ENCODE data around the gene ITGB7. TPM values are rescaled to one million over a fixed set of nuclear protein-coding genes. Genes with fewer than 3 reads are reported as not detected.

Gene ITGB7
- total and polyA plus RNA-seq, 2 of the 4 experiments (the other 2 are of a cell fraction) = 0.18 to 0.44 TPM

DNA sequence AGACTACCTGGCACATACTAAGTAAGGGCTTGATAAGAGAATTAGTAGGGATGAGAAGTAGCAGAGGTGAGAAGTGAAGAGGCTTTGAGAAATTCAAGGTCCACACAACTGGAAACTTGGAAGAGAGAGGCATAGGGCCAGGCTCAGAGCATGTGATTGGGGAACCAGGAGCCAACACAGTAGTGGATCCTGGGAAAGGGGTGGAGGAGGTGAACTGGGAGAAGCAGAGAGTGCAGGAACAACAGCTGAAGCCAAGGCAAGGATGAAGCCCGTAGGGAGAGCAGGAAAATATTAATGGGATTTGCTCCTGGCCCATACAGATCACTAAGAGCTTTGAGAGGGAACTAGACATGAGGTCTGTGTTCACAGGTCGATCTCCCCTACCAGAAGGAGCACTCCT lies 1.4 kb upstream of the ITGB7 start:
- peaks cover 20% of the 10 kb centered on the region for H3K9me1 ChIP-seq (ENCODE audit: insufficient read depth, low read length)
- no peak overlapping the region for H2BK5ac ChIP-seq (ENCODE audit: low read depth, low read length, poor library complexity, severe bottlenecking)
- no peak overlapping the region for H3K14ac ChIP-seq (replicated peaks; ENCODE audit: low read depth, low read length)
- H2BK15ac ChIP-seq (ENCODE audit: low read depth, low read length) = no peak overlapping the region
- no peaks in the 10 kb centered on the region for H4K20me1 ChIP-seq (ENCODE audit: insufficient read depth, low read length)
- ChIA-PET CTCF (no interaction called here), POLR2A (ENCODE audit: unreplicated experiment) (no interaction called here)
- no peak overlapping the region for H3K4me2 ChIP-seq (ENCODE audit: low read depth, low read length)
- no peak overlapping the region for H3K18ac ChIP-seq (ENCODE audit: low read depth, low read length)
- ATAC-seq (ENCODE audit: low read depth) (no peak), DNase-seq (no peak)
- no peak overlapping the region for H2BK120ac ChIP-seq (ENCODE audit: low read depth, low read length)
- H2BK20ac ChIP-seq (ENCODE audit: low read depth, low read length) = no peak overlapping the region
- no peaks in the 10 kb centered on the region for H3K27me3 ChIP-seq (ENCODE audit: control insufficient read depth, insufficient read depth, low read length)
- dilution Hi-C loops (cut with HindIII; ENCODE audit: low sequenced_read_pairs, unreplicated experiment) (no loop called here), intact Hi-C loops (cut with micrococcal nuclease) (no loop called here), in situ Hi-C loops (cut with MboI; ENCODE audit: low sequenced_read_pairs) (no loop called here)
- no peak overlapping the region for H4K91ac ChIP-seq (ENCODE audit: insufficient read depth, low read depth, low read length)
- H4K5ac ChIP-seq (ENCODE audit: low read depth, low read length) = no peak overlapping the region
- H3K9me3 ChIP-seq (ENCODE audit: control insufficient read depth, insufficient read depth, low read length) = no peaks in the 10 kb centered on the region
- peaks cover under 1 to 3% of the 10 kb centered on the region in 2 experiments; a peak in 2 of 4 replicates for H3K79me1 ChIP-seq (ENCODE audit: low read depth in 1 of 2, low read length in 2 of 2)
- no peak overlapping the region for H3K4ac ChIP-seq (ENCODE audit: low read depth, low read length)
- H4K8ac ChIP-seq (ENCODE audit: low read depth in 2 of 2, low read length in 2 of 2) = no peak overlapping the region
- no peak overlapping the region for H3K23ac ChIP-seq (ENCODE audit: low read depth, low read length)
- H3K36me3 ChIP-seq (ENCODE audit: control insufficient read depth, insufficient read depth, low read length) = peaks cover 31% of the 10 kb centered on the region
- no TSS peak for BruUV-seq (replicated peaks)
- H3K4me3 ChIP-seq (ENCODE audit: insufficient read depth, low read depth, low read length) = no peak overlapping the region
- H2AK5ac ChIP-seq (ENCODE audit: low read depth, low read length) = 0 out of 2 replicates have a peak overlapping the region, but pooled peaks have one; percentile 53
- no peak overlapping the region for H2AK9ac ChIP-seq (replicated peaks; ENCODE audit: low read depth, low read length, poor library complexity)
- WGBS, 2 experiments (ENCODE audit: extremely low coverage in 2 of 2, insufficient read length in 1 of 2) = no CpG with 5 or more reads among the region's 2 CpGs
- no peak overlapping the region for H3K9ac ChIP-seq (ENCODE audit: low read depth, low read length)
- H3K27ac ChIP-seq (ENCODE audit: insufficient read depth, low read length) = no peak overlapping the region
- H2AFZ ChIP-seq (replicated peaks; ENCODE audit: low read length, poor library complexity) = no peak overlapping the region
- TF ChIP-seq MAZ (IDR thresholded peaks at IDR 0.05; ENCODE audit: borderline replicate concordance, low read depth, low read length) (no peak), RAD21 (IDR thresholded peaks at IDR 0.05; ENCODE audit: low read length) (no peak), BHLHE40 (IDR thresholded peaks at IDR 0.05; ENCODE audit: low read depth, low read length) (no peak), RFX5 (IDR thresholded peaks at IDR 0.05; ENCODE audit: low read depth, low read length) (no peak), SMC3 (IDR thresholded peaks at IDR 0.05; ENCODE audit: low read depth, low read length) (no peak), CEBPB (IDR thresholded peaks at IDR 0.05; ENCODE audit: low read depth, low read length) (no peak), NFE2L2 (IDR thresholded peaks at IDR 0.05; ENCODE audit: low read depth, low read length) (no peak), FOS (IDR thresholded peaks at IDR 0.05; ENCODE audit: low read depth, low read length) (no peak), MAFK (IDR thresholded peaks at IDR 0.05; ENCODE audit: low read depth, low read length) (no peak), CHD1 (IDR thresholded peaks at IDR 0.05; ENCODE audit: low read depth, low read length) (no peak), POLR2A (IDR thresholded peaks at IDR 0.05; ENCODE audit: low read depth, low read length) (no peak), MXI1 (IDR thresholded peaks at IDR 0.05; ENCODE audit: borderline replicate concordance, low read depth, low read length) (no peak), RCOR1 (IDR thresholded peaks at IDR 0.05; ENCODE audit: insufficient replicate concordance, low read length) (no peak)
- TF ChIP-seq, protein P1, sequence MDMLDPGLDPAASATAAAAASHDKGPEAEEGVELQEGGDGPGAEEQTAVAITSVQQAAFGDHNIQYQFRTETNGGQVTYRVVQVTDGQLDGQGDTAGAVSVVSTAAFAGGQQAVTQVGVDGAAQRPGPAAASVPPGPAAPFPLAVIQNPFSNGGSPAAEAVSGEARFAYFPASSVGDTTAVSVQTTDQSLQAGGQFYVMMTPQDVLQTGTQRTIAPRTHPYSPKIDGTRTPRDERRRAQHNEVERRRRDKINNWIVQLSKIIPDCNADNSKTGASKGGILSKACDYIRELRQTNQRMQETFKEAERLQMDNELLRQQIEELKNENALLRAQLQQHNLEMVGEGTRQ (IDR thresholded peaks at IDR 0.05; ENCODE audit: low read depth, low read length) = no peak
- TF ChIP-seq, protein P2, sequence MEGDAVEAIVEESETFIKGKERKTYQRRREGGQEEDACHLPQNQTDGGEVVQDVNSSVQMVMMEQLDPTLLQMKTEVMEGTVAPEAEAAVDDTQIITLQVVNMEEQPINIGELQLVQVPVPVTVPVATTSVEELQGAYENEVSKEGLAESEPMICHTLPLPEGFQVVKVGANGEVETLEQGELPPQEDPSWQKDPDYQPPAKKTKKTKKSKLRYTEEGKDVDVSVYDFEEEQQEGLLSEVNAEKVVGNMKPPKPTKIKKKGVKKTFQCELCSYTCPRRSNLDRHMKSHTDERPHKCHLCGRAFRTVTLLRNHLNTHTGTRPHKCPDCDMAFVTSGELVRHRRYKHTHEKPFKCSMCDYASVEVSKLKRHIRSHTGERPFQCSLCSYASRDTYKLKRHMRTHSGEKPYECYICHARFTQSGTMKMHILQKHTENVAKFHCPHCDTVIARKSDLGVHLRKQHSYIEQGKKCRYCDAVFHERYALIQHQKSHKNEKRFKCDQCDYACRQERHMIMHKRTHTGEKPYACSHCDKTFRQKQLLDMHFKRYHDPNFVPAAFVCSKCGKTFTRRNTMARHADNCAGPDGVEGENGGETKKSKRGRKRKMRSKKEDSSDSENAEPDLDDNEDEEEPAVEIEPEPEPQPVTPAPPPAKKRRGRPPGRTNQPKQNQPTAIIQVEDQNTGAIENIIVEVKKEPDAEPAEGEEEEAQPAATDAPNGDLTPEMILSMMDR (conservative IDR thresholded peaks at IDR 0.05; ENCODE audit: low read depth, low read length) = no peak
- TF ChIP-seq, protein P3, sequence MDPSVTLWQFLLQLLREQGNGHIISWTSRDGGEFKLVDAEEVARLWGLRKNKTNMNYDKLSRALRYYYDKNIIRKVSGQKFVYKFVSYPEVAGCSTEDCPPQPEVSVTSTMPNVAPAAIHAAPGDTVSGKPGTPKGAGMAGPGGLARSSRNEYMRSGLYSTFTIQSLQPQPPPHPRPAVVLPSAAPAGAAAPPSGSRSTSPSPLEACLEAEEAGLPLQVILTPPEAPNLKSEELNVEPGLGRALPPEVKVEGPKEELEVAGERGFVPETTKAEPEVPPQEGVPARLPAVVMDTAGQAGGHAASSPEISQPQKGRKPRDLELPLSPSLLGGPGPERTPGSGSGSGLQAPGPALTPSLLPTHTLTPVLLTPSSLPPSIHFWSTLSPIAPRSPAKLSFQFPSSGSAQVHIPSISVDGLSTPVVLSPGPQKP (IDR thresholded peaks at IDR 0.05; ENCODE audit: borderline replicate concordance, low read depth, low read length) = no peak
- H3K56ac ChIP-seq (ENCODE audit: extremely low read depth, insufficient read depth, low read length) = no peak overlapping the region
- H3K4me1 ChIP-seq (ENCODE audit: control insufficient read depth, insufficient read depth, low read length) = peaks cover 9% of the 10 kb centered on the region
